ENCODE data around the gene CEP104. TPM values are rescaled to one million over a fixed set of nuclear protein-coding genes. Genes with fewer than 3 reads are reported as not detected.

Gene CEP104
- total RNA-seq, 1 experiment from 2014 or later = 35.6 TPM

- no peak for TF ChIP-seq CTCF (IDR thresholded peaks at IDR 0.05; ENCODE audit: insufficient read depth in 1 of 2, low read depth in 1 of 2, low read length in 1 of 2, severe bottlenecking in 1 of 2, unreplicated experiment in 1 of 2)
- peaks cover 15% of the 10 kb centered on the region for H3K36me3 Mint-ChIP-seq (ENCODE audit: insufficient read depth, unreplicated experiment)
- no peak overlapping the region for H3K27ac Mint-ChIP-seq (ENCODE audit: unreplicated experiment)
- no peak overlapping the region for H3K4me3 ChIP-seq (ENCODE audit: low read depth, low read length)
- H3K27me3 ChIP-seq (replicated peaks; ENCODE audit: control insufficient read depth, insufficient read depth, low read length) = no peaks in the 10 kb centered on the region
- intact Hi-C loops (cut with micrococcal nuclease; ENCODE audit: unreplicated experiment) = no loop called here
- H3K9me3 Mint-ChIP-seq (ENCODE audit: unreplicated experiment) = no peaks in the 10 kb centered on the region
- no peak for DNase-seq
- H3K27me3 Mint-ChIP-seq (ENCODE audit: insufficient read depth, unreplicated experiment) = no peaks in the 10 kb centered on the region
- no peaks in the 10 kb centered on the region; the same call in 1 of the 2 replicates for H3K4me1 ChIP-seq
- no peaks in the 10 kb centered on the region for H3K9me3 ChIP-seq
- no peak overlapping the region for H3K4me3 Mint-ChIP-seq (ENCODE audit: unreplicated experiment)
- no TSS peak for BruUV-seq (replicated peaks)
- ChIA-PET POLR2A (no interaction called here), CTCF (no interaction called here)
- peaks cover 7% of the 10 kb centered on the region for H3K4me1 Mint-ChIP-seq (ENCODE audit: low read depth, unreplicated experiment)
- H3K36me3 ChIP-seq (ENCODE audit: control insufficient read depth, insufficient read depth, low read length) = peaks cover 2% of the 10 kb centered on the region; the same call in 1 of the 2 replicates
These were observed 36.2 kb upstream of the CEP104 start for GRCh38 chr1:3893190-3893589.

GRCh38 chr1:3892748-3893147 is 35.7 kb upstream of the CEP104 start:
- Mint-ChIP-seq H3K4me3 (ENCODE audit: unreplicated experiment) (no peak overlapping the region), H3K27ac (ENCODE audit: unreplicated experiment) (no peak overlapping the region), H3K9me3 (ENCODE audit: unreplicated experiment) (no peaks in the 10 kb centered on the region), H3K36me3 (ENCODE audit: insufficient read depth, unreplicated experiment) (peaks cover 15% of the 10 kb centered on the region), H3K4me1 (ENCODE audit: low read depth, unreplicated experiment) (peaks cover 7% of the 10 kb centered on the region), H3K27me3 (ENCODE audit: insufficient read depth, unreplicated experiment) (no peaks in the 10 kb centered on the region)
- Histone ChIP-seq H3K9me3 (no peaks in the 10 kb centered on the region), H3K36me3 (ENCODE audit: control insufficient read depth, insufficient read depth, low read length) (peaks cover 2% of the 10 kb centered on the region; the same call in 1 of the 2 replicates), H3K4me1 (no peaks in the 10 kb centered on the region; the same call in 1 of the 2 replicates), H3K27me3 (replicated peaks; ENCODE audit: control insufficient read depth, insufficient read depth, low read length) (no peaks in the 10 kb centered on the region), H3K4me3 (ENCODE audit: low read depth, low read length) (no peak overlapping the region)
- BruUV-seq (replicated peaks) = no TSS peak
- TF ChIP-seq CTCF (IDR thresholded peaks at IDR 0.05; ENCODE audit: insufficient read depth in 1 of 2, low read depth in 1 of 2, low read length in 1 of 2, severe bottlenecking in 1 of 2, unreplicated experiment in 1 of 2) = no peak
- intact Hi-C loops (cut with micrococcal nuclease; ENCODE audit: unreplicated experiment) = no loop called here
- POLR2A ChIA-PET = no interaction called here
- CTCF ChIA-PET = no interaction called here
- DNase-seq = no peak

GRCh38 chr1:3891329-3891865 is 34.4 kb upstream of the CEP104 start:
- Histone ChIP-seq H3K27me3 (replicated peaks; ENCODE audit: control insufficient read depth, insufficient read depth, low read length) (no peaks in the 10 kb centered on the region), H3K9me3 (no peaks in the 10 kb centered on the region), H3K4me1 (no peaks in the 10 kb centered on the region; the same call in 1 of the 2 replicates), H3K36me3 (ENCODE audit: control insufficient read depth, insufficient read depth, low read length) (peaks cover 2% of the 10 kb centered on the region; the same call in 1 of the 2 replicates), H3K4me3 (ENCODE audit: low read depth, low read length) (no peak overlapping the region)
- Mint-ChIP-seq H3K4me3 (ENCODE audit: unreplicated experiment) (no peak overlapping the region), H3K9me3 (ENCODE audit: unreplicated experiment) (no peaks in the 10 kb centered on the region), H3K27me3 (ENCODE audit: insufficient read depth, unreplicated experiment) (no peaks in the 10 kb centered on the region), H3K36me3 (ENCODE audit: insufficient read depth, unreplicated experiment) (peaks cover 15% of the 10 kb centered on the region), H3K27ac (ENCODE audit: unreplicated experiment) (no peak overlapping the region), H3K4me1 (ENCODE audit: low read depth, unreplicated experiment) (no peaks in the 10 kb centered on the region)
- POLR2A ChIA-PET = no interaction called here
- CTCF ChIA-PET = no interaction called here
- intact Hi-C loops (cut with micrococcal nuclease; ENCODE audit: unreplicated experiment) = no loop called here
- BruUV-seq (replicated peaks) = no TSS peak
- no peak for DNase-seq
- no peak for TF ChIP-seq CTCF (IDR thresholded peaks at IDR 0.05; ENCODE audit: insufficient read depth in 1 of 2, low read depth in 1 of 2, low read length in 1 of 2, severe bottlenecking in 1 of 2, unreplicated experiment in 1 of 2)
